HuH-7.5 (cell line): ENCODE data around the gene ST7.
"Not testable (repeated sequence)": the region's sequence is repeated elsewhere in the genome, so short reads cannot be mapped to it uniquely, and the experiment has no call there.

Experiments used
- DNase-seq: peaks from one replicate; pipeline ENCODE4 v3.0.0; 2011; ENCODE audit warnings: low spot score

ST7 gene

GRCh38 chr7:117030346-117030745 is 77.0 kb downstream of the ST7 start:
- not testable (repeated sequence) for DNase-seq

- not testable (repeated sequence) for DNase-seq
These were observed 77.5 kb downstream of the ST7 start for GRCh38 chr7:117030793-117031192.

GRCh38 chr7:117032810-117033209 is 79.5 kb downstream of the ST7 start:
- no peak for DNase-seq

- DNase-seq = no peak
These were observed 81.7 kb downstream of the ST7 start for GRCh38 chr7:117034851-117035464.

GRCh38 chr7:117035465-117035862 is 82.2 kb downstream of the ST7 start:
- DNase-seq = no peak

- no peak for DNase-seq
These were observed 82.9 kb downstream of the ST7 start for GRCh38 chr7:117036053-117036669.

DNA sequence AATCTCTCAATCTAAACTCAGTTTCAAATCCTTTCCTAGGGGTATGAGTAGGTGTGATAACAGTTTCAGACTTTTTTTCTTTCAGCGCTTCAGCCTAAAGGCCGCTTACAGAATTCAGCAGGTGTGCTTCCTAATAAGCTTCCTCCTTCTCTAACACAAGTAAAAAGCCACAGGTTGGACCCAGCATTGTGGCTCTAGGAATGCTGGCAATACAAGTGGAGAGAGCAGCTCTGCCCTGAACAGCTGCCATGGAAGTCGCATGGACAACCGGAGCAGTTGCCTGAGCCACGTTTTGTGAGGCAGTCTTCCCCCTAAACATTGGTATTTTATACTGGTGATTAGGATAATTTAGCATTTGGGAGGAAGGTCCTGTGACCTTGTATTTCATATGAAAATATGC is 83.5 kb downstream of the ST7 start:
- no peak for DNase-seq

- DNase-seq = no peak
These were observed 85.1 kb downstream of the ST7 start for GRCh38 chr7:117038408-117038807.

DNA sequence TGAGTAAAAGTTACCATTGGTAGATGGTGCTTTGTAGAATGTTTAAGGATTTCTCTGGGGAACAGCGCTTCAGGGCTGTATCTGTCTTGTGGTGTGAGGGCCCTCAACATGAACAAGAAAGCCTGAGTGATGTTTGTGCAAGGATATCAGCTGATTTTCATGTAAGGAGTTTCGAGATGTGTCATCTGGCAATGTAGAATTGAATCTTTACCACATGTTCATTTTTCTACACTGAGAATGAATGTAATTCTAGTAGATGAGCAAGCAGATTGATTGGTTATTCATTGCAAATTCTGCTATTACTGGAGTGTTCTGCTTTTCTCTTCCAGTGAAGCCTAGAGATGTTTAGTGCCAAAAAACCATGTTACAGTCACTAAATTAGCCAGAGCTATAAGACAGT is 87.7 kb downstream of the ST7 start:
- no peak for DNase-seq

DNA sequence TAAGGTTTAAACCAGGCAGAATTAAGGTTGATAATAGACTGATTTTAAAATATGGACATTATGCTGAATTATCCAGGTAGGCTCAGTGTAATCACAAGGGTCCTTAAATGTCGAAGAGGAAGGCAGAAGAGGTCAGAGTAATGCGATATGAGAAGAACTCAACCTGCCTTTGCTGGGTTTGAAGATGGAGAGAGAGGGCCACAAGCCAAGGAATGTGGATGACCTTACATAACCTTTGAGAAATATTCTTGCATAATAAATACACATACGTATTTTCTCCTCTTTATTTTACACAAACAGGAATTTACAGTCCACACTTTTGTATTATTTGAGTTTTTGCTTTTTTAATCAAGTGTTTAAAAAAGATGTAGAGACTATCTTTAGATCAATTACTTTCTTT is 88.5 kb downstream of the ST7 start:
- DNase-seq = no peak

DNA sequence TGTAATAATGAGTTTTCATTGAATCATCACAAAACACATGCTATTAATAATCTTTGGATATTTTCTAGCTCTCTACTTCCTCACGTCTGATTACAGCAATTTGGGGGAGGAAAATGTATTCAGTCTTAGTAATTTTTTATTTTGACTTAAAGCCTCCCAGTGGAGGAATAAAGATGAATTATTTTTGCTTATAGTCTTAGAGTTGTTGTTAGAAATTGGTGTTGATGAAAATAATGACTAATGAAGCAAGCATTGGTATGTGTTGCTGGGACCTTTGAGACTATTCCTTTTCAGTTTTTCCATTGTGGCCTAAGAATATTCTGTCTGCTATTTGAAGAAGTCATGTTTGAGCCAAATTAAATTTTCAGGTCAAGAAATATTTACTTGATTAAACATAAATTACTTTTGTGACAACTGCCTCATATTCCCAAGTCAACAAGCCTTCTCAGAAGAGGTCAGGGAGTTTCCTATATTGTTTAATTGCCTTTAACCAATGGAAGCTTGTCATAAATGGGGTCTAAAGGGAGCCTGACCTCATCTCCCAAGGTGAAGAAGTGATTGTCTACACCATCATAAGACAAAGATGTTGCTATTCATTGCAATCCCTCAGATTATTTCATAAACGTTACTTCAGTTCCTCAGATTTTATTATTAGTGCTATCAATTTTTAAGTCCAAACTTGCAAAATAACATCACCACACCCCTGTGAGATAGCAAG is 90.0 kb downstream of the ST7 start:
- no peak for DNase-seq

DNA sequence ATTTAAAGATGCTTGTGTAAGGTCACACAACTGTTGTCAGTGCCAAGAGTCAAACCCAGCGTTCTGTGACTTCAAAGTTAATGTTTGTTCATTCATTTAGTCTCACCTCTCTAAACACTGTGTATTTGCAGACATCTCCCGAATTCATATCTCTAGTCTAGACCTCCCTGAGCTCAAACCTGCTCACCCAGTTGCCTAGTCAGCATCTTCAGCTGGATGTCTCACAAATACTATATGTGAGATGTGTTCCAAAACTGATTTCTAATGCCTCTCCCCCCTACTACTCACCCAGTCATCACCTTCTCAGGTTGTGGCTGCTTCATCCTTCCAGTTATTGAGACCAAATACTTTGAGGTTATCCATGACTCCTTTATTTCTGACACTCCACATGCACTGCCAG is 91.4 kb downstream of the ST7 start:
- no peak for DNase-seq

- no peak for DNase-seq
These were observed 92.8 kb downstream of the ST7 start for GRCh38 chr7:117045927-117046710.

- DNase-seq = no peak
These were observed 94.2 kb downstream of the ST7 start for GRCh38 chr7:117047496-117047895.

DNA sequence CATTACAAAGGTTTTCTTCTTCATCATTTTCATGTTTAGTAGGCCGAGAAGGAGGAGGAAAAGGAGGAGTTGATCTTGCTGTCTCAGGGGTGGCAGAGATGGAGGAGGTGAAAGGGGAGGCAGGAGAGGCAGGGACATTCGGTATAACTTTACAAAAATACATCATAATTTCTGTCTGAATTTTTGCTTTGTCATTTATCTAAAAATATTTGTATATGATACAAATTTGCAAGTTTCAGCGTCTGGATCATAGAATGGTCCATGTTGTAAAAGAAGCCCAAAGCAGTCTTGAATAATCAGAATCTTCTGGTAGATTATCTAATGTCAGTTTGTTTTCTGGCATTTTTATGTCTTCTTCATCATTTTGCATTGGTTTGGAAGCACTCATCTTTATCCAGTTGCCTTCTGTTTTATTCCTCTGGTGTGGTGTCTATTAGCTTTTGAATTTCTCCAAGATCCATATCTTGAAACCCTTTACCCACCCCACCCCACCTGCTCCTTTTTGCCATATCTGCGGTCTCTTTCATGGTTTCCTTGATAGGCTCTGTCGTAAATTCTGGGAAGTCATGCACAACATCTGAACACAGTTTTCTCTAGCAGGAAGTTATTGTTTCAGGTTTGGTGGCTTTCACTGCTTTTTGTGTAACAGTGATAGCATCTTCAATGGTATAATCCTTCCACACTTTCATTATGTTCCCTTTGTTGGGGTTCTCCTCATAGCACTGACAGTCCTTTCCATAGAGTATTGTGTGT is 95.0 kb downstream of the ST7 start:
- DNase-seq = no peak

- no peak for DNase-seq
These were observed 95.6 kb downstream of the ST7 start for GRCh38 chr7:117048882-117049281.

GRCh38 chr7:117051808-117052207 is 98.5 kb downstream of the ST7 start:
- DNase-seq = no peak

GRCh38 chr7:117053432-117053831 is 100.1 kb downstream of the ST7 start:
- no peak for DNase-seq

GRCh38 chr7:117061751-117062150 is 108.5 kb downstream of the ST7 start:
- no peak for DNase-seq

DNA sequence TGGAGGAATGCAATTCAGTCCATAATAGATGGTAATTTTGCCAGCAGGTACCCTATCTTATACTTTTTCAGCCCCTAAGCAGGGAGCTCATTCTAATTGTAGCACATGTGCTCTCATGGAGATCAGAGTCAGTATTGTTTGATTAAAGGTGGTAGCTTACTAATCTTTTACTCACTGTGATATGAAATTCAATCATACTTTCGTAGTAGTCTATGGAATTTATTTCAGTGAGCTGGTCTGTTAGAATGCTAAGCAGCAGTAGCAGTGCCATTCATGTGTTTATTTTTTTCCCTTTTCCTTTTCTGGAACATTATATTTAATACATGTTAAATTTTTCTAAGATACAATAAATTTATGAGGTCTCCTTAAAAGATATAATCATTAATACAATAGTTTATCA is 109.0 kb downstream of the ST7 start:
- no peak for DNase-seq

DNA sequence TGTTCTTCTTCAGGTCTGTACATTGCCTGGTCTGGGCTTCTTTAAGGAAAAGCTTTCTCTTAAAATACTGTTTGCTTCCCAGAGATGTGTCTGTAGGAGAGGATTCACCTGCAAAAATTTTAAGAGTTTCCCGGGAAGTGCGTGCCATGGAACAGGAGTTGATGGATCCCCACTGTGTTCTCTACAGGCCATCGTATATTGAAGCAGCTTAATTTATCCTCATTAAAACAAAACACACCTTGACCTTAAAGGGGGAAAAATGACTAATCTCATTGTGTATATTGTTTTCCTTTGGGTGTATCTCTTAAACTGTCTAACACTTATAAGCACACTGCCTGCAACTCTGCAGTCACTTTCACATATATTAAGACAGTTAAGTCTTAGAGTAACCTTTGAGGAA is 111.4 kb downstream of the ST7 start:
- DNase-seq = no peak

- no peak for DNase-seq
These were observed 112.4 kb downstream of the ST7 start for GRCh38 chr7:117065571-117066150.
